OCI-LY3 (cell line): Measurements from ENCODE around the gene TBX4.

ENCODE experiments used
- H2AFZ ChIP-seq: fragments of 200-600, 300-600 bp; shearing (Covaris generic); 2 replicates; pipeline ENCODE4 v1.6.0; 2014; ENCODE audit warnings: antibody characterized with exemption, low read depth, low read length
- H3K27ac ChIP-seq: fragments of 200-600, 300-600 bp; sonication (generic); 2 replicates; pipeline ENCODE4 v1.5.1; 2014; ENCODE audit warnings: mild to moderate bottlenecking, low read length, moderate library complexity, mixed read lengths
- H3K27me3 ChIP-seq: fragments of 200-600, 300-600 bp; sonication (generic); 2 replicates; pipeline ENCODE4 v1.6.1; 2014; ENCODE audit warnings: low read depth, low read length, mixed read lengths
- H3K36me3 ChIP-seq: fragments of 200-600, 300-600 bp; sonication (generic); replicated peaks from 2 replicates; pipeline ENCODE3; 2014; ENCODE audit warnings: low read depth, low read length, mixed read lengths
- H3K4me1 ChIP-seq: fragments of 300-600, 200-600 bp; sonication (generic); 2 replicates; pipeline ENCODE4 v1.6.1; 2014; ENCODE audit warnings: low read length, mixed read lengths
- H3K4me2 ChIP-seq: fragments of 200-600, 300-600 bp; sonication (generic); 2 replicates; pipeline ENCODE4 v1.6.1; 2014; ENCODE audit warnings: low read length, mixed read lengths
- H3K4me3 ChIP-seq: fragments of 300-600, 200-600 bp; sonication (generic); 2 replicates; pipeline ENCODE4 v1.5.1; 2014; ENCODE audit warnings: antibody characterized with exemption, mild to moderate bottlenecking, low read length, moderate library complexity
- H3K79me2 ChIP-seq: fragments of 300-600, 200-600 bp; shearing (Covaris generic); 2 replicates; pipeline ENCODE4 v1.6.1; 2014; ENCODE audit warnings: mild to moderate bottlenecking, low read length, mixed read lengths
- H3K9ac ChIP-seq: fragments of 300-600, 200-600 bp; shearing (Covaris generic); 2 replicates; pipeline ENCODE4 v1.6.0; 2014; ENCODE audit warnings: mild to moderate bottlenecking, low read length, moderate library complexity
- H3K9me3 ChIP-seq: fragments of 200-600, 300-600 bp; shearing (Covaris generic); 2 replicates; pipeline ENCODE4 v1.6.1; 2014; ENCODE audit warnings: low read length, mixed read lengths; ENCODE audit not compliant: insufficient read depth
- H4K20me1 ChIP-seq: fragments of 200-600, 300-600 bp; sonication (generic); 2 replicates; pipeline ENCODE4 v1.6.1; 2016; ENCODE audit warnings: low read length, mixed read lengths; ENCODE audit not compliant: insufficient read depth
- CTCF ChIP-seq: fragments of 200-600, 300-600 bp; sonication (generic); IDR thresholded peaks from 2 replicates; pipeline ENCODE4 v1.5.1; 2014; ENCODE audit warnings: antibody characterized with exemption, low read length, low read depth
- EZH2phosphoT487 ChIP-seq: fragments of 200-600 bp; shearing (Covaris generic); IDR thresholded peaks from 2 replicates; pipeline ENCODE4 v1.6.1; 2018; ENCODE audit warnings: antibody characterized with exemption, mixed run types, low read depth

TBX4 gene

GRCh38 chr17:61463316-61464129, 11.3 kb downstream of the TBX4 start:
- Histone ChIP-seq H3K36me3 (no peaks in the 10 kb centered on the region), H3K9me3 (no peaks in the 10 kb centered on the region), H2AFZ (no peak overlapping the region), H3K27me3 (no peaks in the 10 kb centered on the region), H3K4me1 (peaks cover 15% of the 10 kb centered on the region), H4K20me1 (no peaks in the 10 kb centered on the region), H3K79me2 (no peaks in the 10 kb centered on the region), H3K4me3 (no peak overlapping the region), H3K27ac (no peak overlapping the region), H3K9ac (no peak overlapping the region), H3K4me2 (no peak overlapping the region)
- no peak for TF ChIP-seq EZH2phosphoT487
- TF ChIP-seq CTCF = peak; percentile 37; the same call in 1 of the 2 replicates

GRCh38 chr17:61464130-61464842, 12.1 kb downstream of the TBX4 start:
- Histone ChIP-seq H3K36me3 (no peaks in the 10 kb centered on the region), H3K27me3 (no peaks in the 10 kb centered on the region), H3K27ac (no peak overlapping the region), H3K4me3 (no peak overlapping the region), H3K9me3 (no peaks in the 10 kb centered on the region), H4K20me1 (no peaks in the 10 kb centered on the region), H3K4me1 (peaks cover 19% of the 10 kb centered on the region), H3K79me2 (no peaks in the 10 kb centered on the region), H3K9ac (no peak overlapping the region), H2AFZ (no peak overlapping the region), H3K4me2 (no peak overlapping the region)
- no peak for TF ChIP-seq CTCF
- TF ChIP-seq EZH2phosphoT487 = no peak

GRCh38 chr17:61464843-61465180, 12.6 kb downstream of the TBX4 start:
- Histone ChIP-seq H3K79me2 (no peaks in the 10 kb centered on the region), H3K4me3 (no peak overlapping the region), H3K4me1 (peaks cover 19% of the 10 kb centered on the region), H3K27me3 (no peaks in the 10 kb centered on the region), H3K9ac (no peak overlapping the region), H3K9me3 (no peaks in the 10 kb centered on the region), H3K27ac (no peak overlapping the region), H4K20me1 (no peaks in the 10 kb centered on the region), H3K36me3 (no peaks in the 10 kb centered on the region), H2AFZ (no peak overlapping the region), H3K4me2 (no peak overlapping the region)
- TF ChIP-seq CTCF (no peak), EZH2phosphoT487 (no peak)

GRCh38 chr17:61465550-61466237, 13.5 kb downstream of the TBX4 start:
- Histone ChIP-seq H3K4me2 (no peak overlapping the region), H3K79me2 (no peaks in the 10 kb centered on the region), H3K4me3 (no peak overlapping the region), H3K9me3 (no peaks in the 10 kb centered on the region), H3K27me3 (no peaks in the 10 kb centered on the region), H4K20me1 (no peaks in the 10 kb centered on the region), H3K4me1 (peaks cover 19% of the 10 kb centered on the region), H3K36me3 (no peaks in the 10 kb centered on the region), H3K9ac (no peak overlapping the region), H2AFZ (no peak overlapping the region), H3K27ac (no peak overlapping the region)
- TF ChIP-seq EZH2phosphoT487 (no peak), CTCF (no peak)
